CMK (cell line): ENCODE data around the gene PTPRA.
A peak's percentile ranks its signal among the peaks of the same experiment; 100 is the strongest.
"Not testable (repeated sequence)": the region's sequence is repeated elsewhere in the genome, so short reads cannot be mapped to it uniquely, and the experiment has no call there.

Source experiments
- DNase-seq: peaks from one replicate; pipeline ENCODE4 v3.0.0-alpha.2; 2010; ENCODE audit warnings: low read depth

PTPRA gene

DNA sequence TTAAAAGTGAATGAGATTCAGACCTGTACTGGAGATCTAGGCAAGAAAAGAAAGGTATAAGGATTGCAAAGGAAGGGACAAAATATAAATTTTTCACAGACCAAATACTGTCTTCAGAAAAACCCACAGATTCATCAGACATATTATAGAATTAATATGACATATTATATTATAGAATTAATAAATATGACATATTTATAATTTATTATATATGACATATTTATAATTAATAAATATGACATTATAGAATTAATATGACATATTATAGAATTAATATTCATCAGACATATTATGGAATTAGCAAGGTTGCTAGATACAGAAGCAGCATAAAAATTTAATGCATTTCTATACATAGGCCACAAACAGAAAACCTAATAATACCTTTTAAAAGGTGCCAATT lies 125.4 kb downstream of the PTPRA start:
- no peak for DNase-seq

DNA sequence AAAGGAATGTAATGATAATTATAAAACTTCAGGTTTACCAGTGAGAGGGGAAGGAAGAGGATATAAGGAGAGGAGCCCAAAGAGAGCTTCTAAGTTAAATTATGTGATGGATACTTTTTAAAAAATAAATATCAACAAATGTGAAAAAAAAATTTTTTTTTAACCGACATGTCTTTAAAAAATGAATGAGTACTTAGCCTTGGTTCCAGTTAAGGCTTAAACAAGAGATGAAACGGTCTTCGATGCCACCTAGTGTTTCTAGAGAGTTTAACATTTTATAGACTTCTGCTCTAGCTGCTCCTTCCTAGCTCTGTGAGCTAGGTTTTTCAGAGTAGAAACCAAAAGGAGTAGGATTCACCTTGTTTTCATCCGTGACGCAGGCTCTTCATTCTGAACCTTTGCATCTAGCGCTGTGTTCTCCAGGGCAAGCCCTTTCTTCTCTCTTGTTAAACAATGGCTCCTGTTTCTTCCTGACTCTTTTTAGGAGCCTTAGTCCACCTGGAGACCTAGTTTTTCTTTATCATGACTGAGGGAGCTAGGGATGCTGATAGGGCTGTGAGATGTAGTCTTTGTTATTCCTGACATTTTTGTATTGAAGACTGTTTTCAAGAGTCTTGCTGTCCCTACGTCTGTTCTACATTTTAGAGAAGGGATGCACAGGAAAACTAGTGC lies 127.7 kb downstream of the PTPRA start:
- DNase-seq: no peak

DNA sequence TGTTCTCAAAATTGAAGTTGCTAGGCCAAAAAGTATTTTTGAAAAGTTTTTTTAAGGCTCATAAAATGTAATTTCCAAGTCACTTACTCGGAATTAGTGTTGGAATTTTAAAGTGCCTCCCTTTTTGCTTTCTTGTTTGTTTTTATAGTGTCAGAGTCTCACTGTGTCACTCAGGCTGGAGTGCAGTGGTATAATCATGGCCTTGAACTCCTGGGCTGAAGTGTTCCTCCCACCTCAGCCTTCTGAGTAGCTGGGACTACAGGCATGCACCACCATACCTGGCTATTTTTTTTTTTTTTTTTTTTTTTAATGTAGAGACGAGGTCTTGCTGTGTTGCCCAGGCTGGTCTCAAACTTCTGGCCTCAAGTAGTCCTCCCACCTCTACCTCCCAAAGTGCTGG lies 130.1 kb downstream of the PTPRA start:
- DNase-seq: no peak

DNA sequence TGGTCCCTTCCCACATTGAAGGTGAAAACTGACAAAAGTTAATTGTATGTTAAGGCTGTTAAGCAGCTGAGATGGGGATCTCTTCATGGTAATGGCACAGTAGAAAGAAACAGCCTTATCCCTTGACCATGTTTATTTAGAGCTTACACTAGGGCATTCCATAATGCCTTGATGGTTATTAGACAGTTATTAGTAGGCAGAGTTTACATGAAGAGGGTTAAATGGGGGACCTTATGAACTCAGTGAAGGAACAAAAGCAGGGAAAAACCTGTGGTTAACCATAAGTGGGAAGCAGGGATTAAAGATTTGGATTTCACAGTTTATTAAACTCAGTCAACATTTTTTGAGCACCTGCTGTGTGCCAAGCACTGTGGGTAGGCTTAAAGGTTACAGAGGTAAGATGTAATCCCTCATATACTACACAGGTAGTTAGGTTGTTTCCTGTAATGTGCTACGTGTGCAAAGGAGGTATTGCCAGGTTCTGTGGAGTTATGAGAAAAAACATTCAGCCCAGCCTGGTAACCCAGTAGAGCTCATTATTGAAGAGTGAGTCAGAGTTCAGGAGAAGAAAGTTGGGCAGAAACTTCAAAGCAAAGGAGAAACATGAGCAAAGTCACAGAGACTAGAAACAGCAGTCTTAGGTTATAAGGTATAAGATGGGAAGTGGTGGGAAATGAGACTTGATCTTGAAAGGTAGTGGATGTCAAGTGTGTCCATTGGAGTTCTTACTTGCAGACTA lies 137.9 kb downstream of the PTPRA start:
- no peak for DNase-seq

DNA sequence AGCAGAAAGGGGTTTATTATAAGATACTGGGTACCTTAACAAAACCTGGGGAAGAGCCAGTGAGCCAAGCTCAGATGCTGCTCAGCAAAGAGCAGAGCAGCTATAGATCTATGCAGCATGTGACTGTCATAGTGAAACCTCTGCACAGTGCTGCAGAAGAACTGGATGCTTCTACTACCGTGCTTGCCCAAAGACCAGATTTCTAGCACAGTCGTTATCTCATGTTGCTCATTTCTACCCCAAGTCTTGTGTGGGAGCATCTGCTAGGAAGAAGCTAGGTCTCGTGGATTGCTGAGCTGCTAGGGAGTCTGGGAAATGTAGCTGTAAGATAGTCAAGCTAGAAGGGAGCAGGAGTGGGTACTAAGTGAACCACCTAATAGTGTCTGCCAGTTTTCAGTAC lies 138.5 kb downstream of the PTPRA start:
- no peak for DNase-seq

DNA sequence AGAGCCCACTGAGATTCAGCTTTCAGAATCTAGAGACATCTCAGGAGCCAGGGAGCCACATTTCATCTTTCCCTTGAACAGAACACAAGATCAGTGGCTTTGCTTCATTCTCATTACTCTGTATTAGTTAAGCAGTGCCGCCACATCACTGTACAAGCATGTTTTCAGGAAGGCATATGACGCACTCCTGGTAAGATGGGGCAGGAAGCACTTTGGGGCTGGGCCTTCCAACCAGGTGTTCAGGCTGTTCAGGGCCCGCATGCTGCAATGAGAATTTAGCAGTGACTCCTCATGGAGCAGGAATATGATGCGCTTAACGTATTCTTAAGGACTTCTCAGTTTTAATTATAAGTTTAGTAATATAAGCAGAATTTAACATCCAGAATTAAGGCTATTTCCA lies 140.5 kb downstream of the PTPRA start:
- no peak for DNase-seq

DNA sequence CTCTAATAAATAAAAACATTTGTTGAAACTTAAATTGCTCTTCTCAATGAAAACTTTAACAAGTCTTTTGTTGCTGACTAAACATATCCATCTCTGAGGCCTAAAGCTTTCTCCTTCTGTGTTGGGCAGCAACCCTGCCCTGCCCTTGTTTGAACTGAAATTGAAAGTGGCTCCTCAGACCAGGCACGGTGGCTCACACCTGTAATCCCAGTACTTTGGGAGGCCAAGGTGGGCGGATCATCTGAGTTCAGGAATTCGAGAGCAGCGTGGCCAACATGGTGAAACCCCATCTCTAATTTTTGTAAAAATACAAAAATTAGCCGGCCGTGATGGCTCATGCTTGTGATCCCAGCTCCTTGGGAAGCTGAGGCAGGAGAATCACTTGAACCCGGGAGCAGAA lies 140.9 kb downstream of the PTPRA start:
- DNase-seq: no peak

DNA sequence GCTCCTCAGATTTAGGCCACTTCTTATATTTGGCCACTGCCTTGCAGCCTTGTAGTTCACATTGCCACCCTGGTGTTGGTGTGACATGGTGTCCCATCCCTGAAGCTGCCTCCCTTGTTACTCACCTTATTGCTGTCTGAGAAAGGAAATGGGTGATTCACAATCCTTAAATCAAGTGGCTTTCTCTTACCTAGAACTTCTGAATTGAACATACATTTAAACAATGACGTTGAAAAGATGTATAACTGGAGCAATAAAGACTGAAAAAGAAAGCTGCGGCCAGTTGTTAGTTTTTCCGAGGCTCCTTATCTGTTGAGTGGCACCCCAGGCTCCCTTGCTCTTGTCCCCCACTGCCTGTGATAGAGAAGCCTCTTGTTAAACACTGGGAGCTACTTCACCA lies 141.4 kb downstream of the PTPRA start:
- DNase-seq: no peak

DNA sequence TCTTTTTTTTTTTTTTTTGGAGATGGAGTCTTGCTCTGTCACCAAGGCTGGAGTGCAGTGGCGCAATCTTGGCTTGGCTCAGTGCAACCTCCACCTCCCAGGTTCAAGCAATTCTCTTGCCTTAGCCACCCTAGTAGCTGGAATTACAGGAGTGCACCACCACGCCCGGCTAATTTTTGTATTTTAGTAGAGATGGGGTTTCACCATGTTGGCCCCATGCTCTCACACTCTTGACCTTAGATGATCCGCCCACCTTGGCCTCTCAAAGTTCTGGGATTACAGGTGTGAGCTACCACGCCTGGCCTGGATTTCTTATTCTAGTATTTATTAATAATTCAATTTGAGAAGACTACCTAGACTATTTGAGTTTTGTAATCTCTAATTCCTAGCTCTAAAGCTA lies 142.0 kb downstream of the PTPRA start:
- not testable (repeated sequence) for DNase-seq

DNA sequence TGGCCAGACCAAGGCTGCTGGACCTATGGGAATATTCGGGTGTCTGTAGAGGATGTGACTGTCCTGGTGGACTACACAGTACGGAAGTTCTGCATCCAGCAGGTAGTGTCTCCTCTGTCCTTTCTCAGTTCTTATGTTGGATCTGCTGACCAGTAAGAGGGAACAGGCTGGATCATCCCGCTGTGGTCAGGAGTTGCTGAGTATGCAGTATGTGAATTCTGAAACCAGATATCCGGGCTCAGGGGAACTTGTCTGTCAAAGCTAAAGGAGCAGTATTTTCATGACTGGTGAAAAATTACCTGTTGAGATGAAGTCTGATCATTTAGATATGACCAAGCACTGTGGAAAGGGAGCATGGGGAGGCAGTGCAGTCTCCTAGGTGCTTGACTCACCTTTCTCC lies 148.0 kb downstream of the PTPRA start:
- no peak for DNase-seq

DNA sequence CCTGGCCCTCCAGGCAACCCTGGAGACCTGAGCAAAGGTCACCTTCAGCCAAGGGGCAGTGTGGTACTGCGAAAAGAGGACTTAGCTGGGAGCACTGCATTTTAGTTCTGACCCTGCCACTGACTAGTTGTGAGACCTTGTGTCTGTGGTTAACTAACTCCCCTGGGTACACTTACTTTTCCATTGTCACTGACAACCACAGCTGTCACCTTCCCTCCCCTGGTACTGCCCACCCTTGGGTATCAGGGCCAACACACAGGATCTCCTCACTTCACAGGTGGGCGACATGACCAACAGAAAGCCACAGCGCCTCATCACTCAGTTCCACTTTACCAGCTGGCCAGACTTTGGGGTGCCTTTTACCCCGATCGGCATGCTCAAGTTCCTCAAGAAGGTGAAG lies 148.5 kb downstream of the PTPRA start:
- no peak for DNase-seq

DNA sequence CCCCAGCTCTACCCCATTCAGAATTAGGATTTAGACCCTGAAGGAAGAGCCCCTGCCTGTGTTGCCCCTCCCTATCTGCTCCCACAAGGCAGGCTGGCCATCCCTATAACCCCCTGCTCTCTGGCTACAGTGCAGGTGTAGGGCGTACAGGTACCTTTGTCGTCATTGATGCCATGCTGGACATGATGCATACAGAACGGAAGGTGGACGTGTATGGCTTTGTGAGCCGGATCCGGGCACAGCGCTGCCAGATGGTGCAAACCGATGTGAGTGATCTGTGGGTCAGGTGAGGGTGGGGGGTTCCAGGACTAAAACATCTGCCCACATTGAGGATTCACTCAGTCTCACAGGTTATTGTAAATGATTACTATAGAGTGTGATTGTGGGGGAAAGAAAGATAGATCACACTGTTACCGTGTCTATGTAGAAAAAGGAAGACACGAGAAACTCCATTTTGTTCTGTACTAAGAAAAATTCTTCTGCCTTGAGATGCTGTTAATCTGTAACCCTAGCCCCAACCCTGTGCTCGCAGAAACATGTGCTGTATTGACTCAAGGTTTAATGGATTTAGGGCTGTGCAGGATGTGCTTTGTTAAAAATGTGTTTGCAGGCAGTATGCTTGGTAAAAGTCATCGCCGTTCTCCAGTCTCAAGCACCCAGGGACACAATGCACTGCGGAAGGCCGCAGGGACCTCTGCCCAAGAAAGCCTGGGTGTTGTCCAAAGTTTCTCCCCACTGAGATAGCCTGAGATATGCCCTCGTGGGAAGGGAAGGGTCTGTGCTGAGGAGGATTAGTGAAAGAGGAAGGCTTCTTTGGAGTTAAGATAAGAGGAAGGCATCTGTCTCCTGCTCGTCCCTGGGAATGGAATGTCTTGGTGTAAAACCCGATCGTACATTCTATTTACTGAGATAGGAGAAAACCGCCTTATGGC lies 149.5 kb downstream of the PTPRA start:
- peak; percentile 42 for DNase-seq

DNA sequence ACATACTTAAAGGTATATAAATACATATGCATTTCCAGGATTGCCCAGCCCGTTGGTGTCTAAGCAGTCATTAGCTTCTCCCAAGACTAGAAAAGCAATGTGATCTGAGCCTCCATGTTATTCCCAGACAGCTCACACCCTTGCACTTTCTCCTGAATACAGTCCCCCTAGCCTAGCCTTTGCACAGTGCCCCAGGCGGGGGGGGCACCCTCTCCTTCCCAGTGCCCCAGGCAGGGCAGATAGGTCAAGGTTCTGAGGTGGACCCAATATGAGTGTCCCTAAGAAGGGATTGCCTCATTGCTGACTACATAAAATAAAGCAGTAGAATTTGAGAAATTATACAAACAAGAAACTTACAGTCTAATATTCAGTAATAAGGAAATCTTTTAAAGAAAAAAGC lies 154.7 kb downstream of the PTPRA start:
- DNase-seq: no peak

DNA sequence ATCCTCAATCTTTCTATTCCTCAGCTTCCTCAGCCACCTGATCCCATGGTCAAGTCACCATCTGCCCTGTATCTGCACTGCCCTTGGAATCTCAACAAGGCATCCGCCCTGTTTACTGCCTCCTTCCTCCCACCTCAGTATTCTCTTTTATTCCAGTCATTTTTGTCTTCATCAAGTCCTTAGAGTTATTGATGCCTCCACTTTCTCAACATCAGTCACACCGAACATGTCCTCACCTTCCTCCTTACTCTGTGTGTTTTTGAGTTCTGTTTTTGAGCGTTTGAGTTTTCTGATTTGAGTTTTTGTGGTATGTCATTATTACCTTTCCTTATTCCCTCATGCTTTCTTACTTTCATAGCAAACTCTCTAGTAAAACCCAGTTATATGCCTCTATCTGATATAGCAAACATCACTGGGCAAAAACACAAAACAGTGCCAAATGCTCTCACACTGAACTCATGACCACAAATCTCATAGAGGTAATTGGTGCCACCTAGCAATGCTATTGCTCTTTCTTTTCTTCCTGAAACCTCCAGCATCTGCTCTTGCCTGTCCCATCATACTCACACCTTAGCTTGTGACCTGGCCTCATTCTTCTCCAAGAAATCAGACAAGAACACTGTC lies 158.4 kb downstream of the PTPRA start:
- DNase-seq: no peak

DNA sequence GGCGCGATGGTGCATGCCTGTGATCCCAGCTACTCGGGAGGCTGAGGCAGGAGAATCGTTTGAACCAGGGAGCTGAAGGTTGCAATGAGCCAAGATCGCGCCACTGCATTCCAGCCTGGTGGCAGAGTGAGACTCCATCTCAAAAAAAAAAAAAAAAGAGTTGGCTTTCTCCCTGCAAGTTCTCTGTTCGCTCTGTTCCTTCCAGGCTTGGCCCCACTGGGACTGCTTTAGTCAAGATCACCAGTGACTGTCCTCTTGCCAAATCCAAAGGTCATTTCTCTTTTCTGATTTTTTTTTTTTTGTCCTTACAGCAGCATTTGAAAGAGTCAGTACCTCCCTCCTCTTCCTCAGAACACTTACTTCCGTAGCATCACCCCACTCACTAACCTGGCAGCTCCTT lies 159.3 kb downstream of the PTPRA start:
- DNase-seq: no peak

DNA sequence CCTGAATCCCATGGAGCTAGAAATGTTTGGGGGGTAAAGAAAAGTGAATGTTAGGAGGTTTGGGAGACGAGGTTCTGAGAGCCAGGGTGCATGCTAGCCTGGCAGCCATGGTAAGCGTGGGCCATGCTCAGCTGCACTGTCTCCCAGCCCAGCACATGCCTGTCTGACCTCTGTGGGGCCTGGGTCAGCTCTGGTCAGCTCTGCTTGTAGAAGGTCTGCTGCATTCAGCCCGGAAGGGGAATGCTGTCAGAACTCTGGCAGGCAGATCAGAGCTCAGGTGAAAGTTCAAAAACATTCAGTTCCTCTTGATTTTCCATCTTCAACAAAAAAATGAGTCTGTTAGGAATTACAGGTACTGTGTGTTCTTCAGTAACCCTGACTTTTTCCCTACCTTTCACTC lies 164.4 kb downstream of the PTPRA start:
- DNase-seq: no peak

DNA sequence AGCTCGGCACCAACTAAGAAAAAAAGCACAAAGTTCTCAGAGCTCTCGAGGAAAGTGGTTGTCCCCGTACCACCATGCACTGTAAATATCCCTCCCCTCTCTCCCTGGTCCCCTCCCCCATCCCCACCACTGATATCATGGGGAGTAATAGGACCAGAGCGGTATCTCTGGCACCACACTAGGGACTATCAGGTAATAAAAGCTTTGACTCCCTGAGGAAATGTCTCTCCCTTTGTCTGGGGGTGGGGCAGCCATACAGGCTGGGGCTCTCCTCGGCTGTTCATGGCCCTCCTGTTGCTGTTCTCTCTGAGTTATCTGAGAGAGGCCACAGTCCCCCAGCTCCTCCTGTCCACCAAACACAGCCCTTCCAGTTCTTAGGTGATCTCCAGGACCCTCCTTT lies 165.2 kb downstream of the PTPRA start:
- no peak for DNase-seq

DNA sequence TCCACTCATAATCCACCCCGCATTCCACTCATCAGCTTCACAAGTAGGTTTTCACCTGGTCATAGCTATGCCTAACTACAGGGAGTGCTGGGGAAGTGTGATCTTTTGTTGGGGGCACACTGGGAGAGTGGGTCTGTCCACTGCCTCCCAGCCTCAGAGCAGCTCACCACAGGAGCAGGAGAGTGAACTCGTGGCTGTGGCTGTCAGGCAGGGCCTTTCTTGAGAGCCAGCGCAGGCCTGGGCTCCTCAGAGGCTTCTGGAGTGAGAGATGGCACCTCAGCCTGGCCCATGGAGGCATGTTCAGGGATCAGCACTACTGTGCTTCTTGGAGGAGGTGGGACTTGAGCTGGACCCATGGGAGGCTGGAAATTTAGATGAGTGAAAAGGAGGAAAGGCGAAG lies 166.1 kb downstream of the PTPRA start:
- DNase-seq: no peak

DNA sequence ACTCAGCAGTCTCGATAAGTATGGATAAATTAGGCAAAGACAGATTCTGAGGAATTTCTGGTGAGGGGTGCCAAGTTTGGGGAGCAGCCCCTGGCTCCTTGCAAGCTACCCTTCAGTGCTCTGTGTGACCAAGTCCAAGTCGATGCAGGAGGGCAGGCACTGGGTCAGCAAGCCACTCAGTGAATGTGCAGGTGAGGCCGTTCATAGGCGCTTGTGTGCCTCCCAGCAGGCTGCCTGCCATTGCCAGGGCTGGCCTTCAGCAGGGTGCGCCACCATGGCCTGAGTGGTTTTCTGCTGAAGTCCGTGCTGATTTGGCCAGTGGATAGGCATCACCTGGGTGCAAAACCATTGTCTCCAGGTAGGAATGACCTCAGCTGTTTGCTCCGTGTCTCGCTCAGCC lies 166.8 kb downstream of the PTPRA start:
- no peak for DNase-seq

DNA sequence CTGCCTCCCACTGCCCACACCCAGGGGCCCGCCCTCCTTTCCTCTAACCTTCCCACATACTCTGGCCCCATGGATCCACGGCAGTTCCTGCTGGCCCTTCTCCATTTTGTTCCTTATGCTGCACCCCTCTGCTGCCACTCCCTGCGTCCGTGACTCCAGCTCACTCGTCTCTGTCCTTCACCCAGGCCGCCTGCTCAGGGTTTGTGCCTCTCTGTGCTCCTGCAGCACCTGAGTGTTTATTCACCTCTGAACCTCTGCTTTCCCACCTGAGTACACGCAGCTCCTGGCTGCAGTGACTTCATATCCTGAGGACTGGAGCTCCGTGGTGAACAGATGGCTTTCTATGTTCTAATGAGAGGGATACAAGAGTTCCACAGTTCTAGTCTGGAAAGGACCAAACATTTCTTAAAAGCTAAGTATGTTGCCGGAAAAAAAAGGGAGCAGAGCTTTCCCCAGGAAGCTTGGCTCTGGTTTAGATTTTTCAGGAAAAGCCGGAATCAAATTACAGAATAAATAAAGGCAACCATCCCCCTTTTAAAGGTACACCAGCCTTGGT lies 168.7 kb downstream of the PTPRA start:
- DNase-seq: no peak

DNA sequence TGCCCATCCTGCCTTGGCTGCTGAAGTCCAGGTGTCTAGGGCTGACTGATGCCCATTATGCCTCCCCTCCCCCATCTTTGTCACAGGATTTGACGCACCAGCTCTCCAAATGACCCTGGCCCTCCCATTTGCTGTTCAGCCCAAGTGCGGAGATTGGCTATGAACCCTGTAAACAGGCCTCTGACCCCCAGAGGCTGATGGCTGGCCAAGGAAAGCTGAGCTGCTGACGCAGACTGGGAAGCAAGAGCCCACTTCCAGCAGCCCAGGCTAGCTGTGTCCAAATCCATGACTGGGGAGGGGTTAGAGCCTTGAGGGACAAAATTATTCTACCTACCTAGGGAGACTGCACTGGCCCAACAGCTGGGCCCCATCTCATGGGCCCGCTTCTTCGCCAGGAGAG lies 169.3 kb downstream of the PTPRA start:
- DNase-seq: no peak

DNA sequence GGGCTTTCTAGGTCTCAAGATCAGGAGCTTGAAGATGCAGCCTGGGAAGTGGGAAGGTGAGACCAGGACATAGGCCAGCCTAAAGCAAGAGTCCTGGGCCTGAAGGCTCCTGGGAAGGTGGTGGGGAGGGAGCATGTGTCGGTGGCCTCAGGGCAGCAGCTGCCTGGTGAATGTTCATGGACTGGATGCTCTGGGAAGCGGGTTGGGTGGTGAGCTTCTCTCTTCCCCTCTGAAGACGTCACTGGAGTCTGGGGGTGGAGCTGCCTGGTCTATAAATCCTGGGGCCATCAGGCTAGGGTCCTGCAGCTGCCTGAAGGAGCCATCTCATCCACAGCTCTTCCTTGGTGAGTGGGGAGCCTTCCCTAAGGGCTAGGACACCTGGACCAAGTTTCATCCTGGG lies 170.0 kb downstream of the PTPRA start, which contains the start of gene GNRH2:
GNRH2 (plus strand) TSS at position 301 of the 400 bp plus-strand sequence. CDS start 793 bp downstream, outside the sequence.
- no peak for DNase-seq
